CD4-positive, CD25-positive, alpha-beta regulatory T cell (primary cell): Measurements from ENCODE around the gene SLC30A5. TPM values are rescaled to one million over a fixed set of nuclear protein-coding genes. Genes with fewer than 3 reads are reported as not detected.
"Not testable (repeated sequence)": the region's sequence is repeated elsewhere in the genome, so short reads cannot be mapped to it uniquely, and the experiment has no call there.

Experiments used
- ATAC-seq, 2 donors: fragments of 150-1000 bp; cut with Tn5 transposase; one replicate each; pipeline ENCODE4 v1.10.0; 2021; ENCODE audit warnings: low read depth in 2 of 2, moderate number of reproducible peaks in 2 of 2, moderate library complexity in 1 of 2
- DNase-seq, 3 donors: peaks; one replicate each; pipeline versions ENCODE4 v3.0.0 to v3.0.0-alpha.2; 2012 to 2022; ENCODE audit warnings: mixed read lengths in 1 of 3
- H3K27ac ChIP-seq: one replicate; pipeline ENCODE4 v1.7.0; 2013; ENCODE audit warnings: mild to moderate bottlenecking, low read length; ENCODE audit not compliant: insufficient read depth, poor library complexity, severe bottlenecking
- H3K27me3 ChIP-seq: one replicate; pipeline ENCODE4 v1.7.0; 2013; ENCODE audit warnings: low read length; ENCODE audit not compliant: control insufficient read depth, insufficient read depth
- H3K36me3 ChIP-seq: one replicate; pipeline ENCODE4 v1.7.0; 2013; ENCODE audit warnings: mild to moderate bottlenecking, low read length, moderate library complexity; ENCODE audit not compliant: control insufficient read depth, insufficient read depth
- H3K4me1 ChIP-seq: 2 replicates; pipeline ENCODE4 v1.7.0; 2013; ENCODE audit warnings: mild to moderate bottlenecking, low read length; ENCODE audit not compliant: insufficient read depth, control insufficient read depth, poor library complexity, severe bottlenecking
- H3K4me3 ChIP-seq: one replicate; pipeline ENCODE4 v1.7.0; 2013; ENCODE audit warnings: low read depth, mild to moderate bottlenecking, low read length, moderate library complexity
- H3K9me3 ChIP-seq, 2 experiments: 1 replicate in 1 of 2; 2 replicates in 1 of 2; pipeline ENCODE4 v1.7.0; 2013; ENCODE audit warnings: low read length in 2 of 2, mild to moderate bottlenecking in 1 of 2, moderate library complexity in 1 of 2; ENCODE audit not compliant: control insufficient read depth in 2 of 2
- H3K27ac Mint-ChIP-seq, 3 donors: one replicate each; pipeline ENCODE4 v1.8.0; 2020 to 2022; ENCODE audit warnings: mild to moderate bottlenecking in 3 of 3, mixed read lengths in 3 of 3, moderate library complexity in 2 of 3
- H3K27me3 Mint-ChIP-seq: one replicate; pipeline ENCODE4 v1.8.0; 2022; ENCODE audit warnings: mild to moderate bottlenecking, mixed read lengths
- H3K36me3 Mint-ChIP-seq: one replicate; pipeline ENCODE4 v1.8.0; 2020; ENCODE audit warnings: mixed read lengths
- H3K4me1 Mint-ChIP-seq, 4 donors: one replicate each; pipeline ENCODE4 v1.8.0; 2020 to 2022; ENCODE audit warnings: mixed read lengths in 4 of 4, mild to moderate bottlenecking in 1 of 4
- H3K4me3 Mint-ChIP-seq, 4 donors: one replicate each; pipeline ENCODE4 v1.8.0; 2020 to 2022; ENCODE audit warnings: mild to moderate bottlenecking in 4 of 4, mixed read lengths in 4 of 4, moderate library complexity in 3 of 4
- H3K9me3 Mint-ChIP-seq, 7 donors: one replicate each; pipeline ENCODE4 v1.8.0; 2020 to 2022; ENCODE audit warnings: mixed read lengths in 7 of 7, mild to moderate bottlenecking in 3 of 7, moderate library complexity in 2 of 7
- polyA plus RNA-seq, 4 donors: library from polyadenylated mRNA; unstranded; fragments of 300-500 nt; fragmentation: Illumina TruSeq; gene quantifications; one replicate each; pipeline ENCODE4 v1.2.3, GENCODE V29; 2021
- total RNA-seq: library from RNA; stranded (reverse); gene quantifications from one replicate; pipeline ENCODE4 v1.2.3, GENCODE V29; 2022

Gene SLC30A5
- total and polyA plus RNA-seq, 5 donors from 2014 or later: 22.2 to 26.1 (median 25.4) TPM

DNA sequence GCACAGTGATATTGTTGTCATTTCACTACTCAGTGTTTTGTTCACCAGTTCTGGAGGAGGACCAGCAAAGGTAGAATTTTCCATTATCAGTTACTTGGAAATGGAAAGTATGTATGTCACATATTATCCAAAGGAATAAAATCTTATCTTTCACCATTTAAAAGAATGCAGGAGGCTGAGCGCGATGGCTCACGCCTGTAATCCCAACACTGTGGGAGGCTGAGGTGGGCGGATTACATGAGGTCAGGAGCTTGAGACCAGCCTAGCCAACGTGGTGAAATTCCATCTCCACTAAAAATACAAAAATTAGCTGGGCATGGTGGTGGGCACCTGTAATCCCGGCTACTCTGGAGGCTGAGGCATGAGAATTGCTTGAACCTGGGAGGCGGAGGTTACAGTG lies 14.6 kb downstream of the SLC30A5 start:
- DNase-seq, H3K27me3 Mint-ChIP-seq, ATAC-seq, H3K27ac Mint-ChIP-seq, H3K9me3 ChIP-seq, H3K27me3 ChIP-seq, H3K4me3 ChIP-seq, H3K4me3 Mint-ChIP-seq, H3K4me1 Mint-ChIP-seq, H3K27ac ChIP-seq, H3K9me3 Mint-ChIP-seq, H3K4me1 ChIP-seq: not testable (repeated sequence)
- H3K36me3 Mint-ChIP-seq: peaks cover 41% of the 10 kb centered on the region
- peaks cover 83% of the 10 kb centered on the region for H3K36me3 ChIP-seq

DNA sequence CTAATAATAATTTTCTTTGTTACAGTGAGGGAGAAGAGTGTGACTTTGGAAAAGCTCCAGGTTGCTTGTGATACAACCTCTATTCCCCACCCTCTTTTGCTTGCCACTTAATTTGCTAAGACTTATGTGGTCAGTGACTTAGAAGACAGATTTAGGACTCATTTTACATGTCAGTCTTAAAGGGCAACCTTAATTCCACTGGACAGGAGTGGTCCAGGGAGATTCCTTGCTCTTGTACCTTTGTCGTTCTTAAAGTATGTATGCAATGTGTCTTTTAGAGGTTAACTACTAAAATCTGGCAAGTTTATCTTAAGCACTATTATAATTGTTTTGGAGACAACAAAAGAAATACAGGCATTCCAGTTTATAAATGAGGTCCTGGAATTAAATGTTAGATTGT lies 20.0 kb downstream of the SLC30A5 start:
- Mint-ChIP-seq H3K4me1 (peaks cover 0 to 11% (median 4%) of the 10 kb centered on the region in 4 donors), H3K4me3 (no peak overlapping the region), H3K27me3 (no peaks in the 10 kb centered on the region), H3K27ac (no peak overlapping the region), H3K9me3 (no peaks in the 10 kb centered on the region), H3K36me3 (peaks cover 42% of the 10 kb centered on the region)
- no peaks in the 10 kb centered on the region for H3K27me3 ChIP-seq
- H3K36me3 ChIP-seq: peaks cover 76% of the 10 kb centered on the region
- ATAC-seq (no peak), DNase-seq (no peak)
- H3K9me3 ChIP-seq: no peaks in the 10 kb centered on the region
- no peaks in the 10 kb centered on the region for H3K4me1 ChIP-seq
- no peak overlapping the region for H3K4me3 ChIP-seq
- no peak overlapping the region for H3K27ac ChIP-seq

DNA sequence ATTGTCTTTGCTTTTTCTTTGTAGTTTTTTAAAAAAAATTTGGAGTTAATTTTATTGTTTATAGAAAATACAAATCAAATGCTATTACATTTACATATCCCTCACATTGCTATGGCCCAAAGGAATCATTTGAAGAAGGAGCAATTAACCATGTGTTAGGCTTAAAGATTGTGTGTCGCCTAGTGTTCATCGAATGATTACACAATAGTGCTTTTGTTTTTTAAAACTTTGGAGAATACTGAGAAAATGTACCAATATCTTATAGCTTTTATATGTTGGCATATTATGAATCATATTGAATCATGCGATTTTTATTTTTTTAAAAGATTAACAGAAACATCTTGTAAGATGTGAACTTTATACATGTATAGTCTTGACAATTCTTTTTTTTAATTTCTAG lies 21.7 kb downstream of the SLC30A5 start:
- Histone ChIP-seq H3K27ac (no peak overlapping the region), H3K27me3 (no peaks in the 10 kb centered on the region), H3K9me3 (no peaks in the 10 kb centered on the region), H3K4me1 (no peaks in the 10 kb centered on the region), H3K4me3 (no peak overlapping the region), H3K36me3 (peaks cover 64% of the 10 kb centered on the region)
- H3K9me3 Mint-ChIP-seq: no peaks in the 10 kb centered on the region
- no peaks in the 10 kb centered on the region for H3K27me3 Mint-ChIP-seq
- DNase-seq: no peak
- no peak overlapping the region for H3K4me3 Mint-ChIP-seq
- peaks cover 0 to 6% (median 2%) of the 10 kb centered on the region in 4 donors for H3K4me1 Mint-ChIP-seq
- H3K36me3 Mint-ChIP-seq: peaks cover 32% of the 10 kb centered on the region
- H3K27ac Mint-ChIP-seq: no peak overlapping the region
- ATAC-seq: no peak

DNA sequence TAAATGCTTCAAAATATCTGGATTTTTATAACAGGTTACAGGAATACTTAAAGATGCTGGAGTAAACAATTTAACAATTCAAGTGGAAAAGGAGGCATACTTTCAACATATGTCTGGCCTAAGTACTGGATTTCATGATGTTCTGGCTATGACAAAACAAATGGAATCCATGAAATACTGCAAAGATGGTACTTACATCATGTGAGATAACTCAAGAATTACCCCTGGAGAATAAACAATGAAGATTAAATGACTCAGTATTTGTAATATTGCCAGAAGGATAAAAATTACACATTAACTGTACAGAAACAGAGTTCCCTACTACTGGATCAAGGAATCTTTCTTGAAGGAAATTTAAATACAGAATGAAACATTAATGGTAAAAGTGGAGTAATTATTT lies 35.6 kb downstream of the SLC30A5 start:
- H3K9me3 ChIP-seq: no peaks in the 10 kb centered on the region
- H3K4me1 Mint-ChIP-seq: peaks cover 0 to 4% (median 0%) of the 10 kb centered on the region in 4 donors
- no peaks in the 10 kb centered on the region for H3K9me3 Mint-ChIP-seq
- peaks cover 27% of the 10 kb centered on the region for H3K36me3 Mint-ChIP-seq
- H3K27ac Mint-ChIP-seq: no peak overlapping the region
- no peaks in the 10 kb centered on the region for H3K4me1 ChIP-seq
- peaks cover 30% of the 10 kb centered on the region for H3K36me3 ChIP-seq
- H3K27me3 ChIP-seq: no peaks in the 10 kb centered on the region
- DNase-seq: no peak
- H3K27me3 Mint-ChIP-seq: no peaks in the 10 kb centered on the region
- no peak for ATAC-seq
- H3K27ac ChIP-seq: no peak overlapping the region
- H3K4me3 ChIP-seq: no peak overlapping the region
- no peak overlapping the region for H3K4me3 Mint-ChIP-seq

DNA sequence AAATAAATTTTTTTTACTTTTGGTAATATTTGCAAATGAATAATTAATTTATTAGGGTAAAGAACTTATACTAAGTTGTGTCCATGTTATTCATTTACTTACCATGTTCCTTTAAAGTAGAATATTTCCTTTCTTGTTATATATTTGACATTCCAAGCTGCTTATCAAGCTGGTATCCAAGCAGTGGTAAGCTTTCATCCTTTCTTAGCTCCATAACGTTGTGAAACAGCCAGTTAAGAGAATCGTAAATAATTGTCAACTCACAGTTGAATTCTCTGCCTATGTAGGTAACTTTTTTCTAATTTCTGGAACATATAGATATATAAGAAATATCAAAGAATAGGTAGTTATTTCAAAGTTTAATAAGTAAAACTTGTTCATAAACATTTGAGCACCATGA lies 36.4 kb downstream of the SLC30A5 start:
- H3K36me3 Mint-ChIP-seq: peaks cover 27% of the 10 kb centered on the region

DNA sequence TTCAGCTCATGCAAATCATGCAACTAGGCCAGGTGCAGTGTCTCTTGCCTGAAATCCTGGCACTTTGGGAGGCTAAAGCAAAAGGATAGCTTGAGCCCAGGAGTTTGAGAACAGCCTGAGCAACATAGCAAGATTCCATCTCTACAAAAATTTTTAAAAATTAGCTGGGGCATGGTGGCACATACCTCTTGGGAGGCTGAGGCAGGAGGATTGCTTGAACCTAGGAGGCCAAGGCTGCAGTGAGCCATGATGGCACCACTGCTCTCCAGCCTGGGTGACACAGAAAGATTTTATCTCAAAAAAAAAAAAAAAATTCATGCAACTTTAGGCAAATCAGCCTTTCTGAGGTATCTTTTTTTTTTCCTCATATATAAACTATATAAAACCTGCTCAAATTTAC lies 37.5 kb downstream of the SLC30A5 start:
- Mint-ChIP-seq H3K36me3 (peaks cover 23% of the 10 kb centered on the region), H3K27me3 (no peaks in the 10 kb centered on the region), H3K4me3 (no peak overlapping the region), H3K9me3 (no peaks in the 10 kb centered on the region), H3K27ac (no peak overlapping the region), H3K4me1 (peaks cover 0 to 4% (median under 1%) of the 10 kb centered on the region in 4 donors)
- Histone ChIP-seq H3K36me3 (peaks cover 24% of the 10 kb centered on the region), H3K27me3 (no peaks in the 10 kb centered on the region), H3K4me1 (no peaks in the 10 kb centered on the region), H3K9me3 (no peaks in the 10 kb centered on the region), H3K4me3 (no peak overlapping the region), H3K27ac (no peak overlapping the region)
- DNase-seq (no peak), ATAC-seq (no peak)

More for the DNA sequence above, 36.4 kb downstream of the SLC30A5 start:
- DNase-seq (no peak), ATAC-seq (no peak)
- no peak overlapping the region for H3K27ac Mint-ChIP-seq
- Histone ChIP-seq H3K4me3 (no peak overlapping the region), H3K9me3 (no peaks in the 10 kb centered on the region), H3K27me3 (no peaks in the 10 kb centered on the region), H3K36me3 (peaks cover 24% of the 10 kb centered on the region), H3K4me1 (no peaks in the 10 kb centered on the region), H3K27ac (no peak overlapping the region)
- H3K4me3 Mint-ChIP-seq: no peak overlapping the region
- H3K4me1 Mint-ChIP-seq: peaks cover 0 to 4% (median 0%) of the 10 kb centered on the region in 4 donors
- H3K9me3 Mint-ChIP-seq: no peaks in the 10 kb centered on the region
- H3K27me3 Mint-ChIP-seq: no peaks in the 10 kb centered on the region

DNA sequence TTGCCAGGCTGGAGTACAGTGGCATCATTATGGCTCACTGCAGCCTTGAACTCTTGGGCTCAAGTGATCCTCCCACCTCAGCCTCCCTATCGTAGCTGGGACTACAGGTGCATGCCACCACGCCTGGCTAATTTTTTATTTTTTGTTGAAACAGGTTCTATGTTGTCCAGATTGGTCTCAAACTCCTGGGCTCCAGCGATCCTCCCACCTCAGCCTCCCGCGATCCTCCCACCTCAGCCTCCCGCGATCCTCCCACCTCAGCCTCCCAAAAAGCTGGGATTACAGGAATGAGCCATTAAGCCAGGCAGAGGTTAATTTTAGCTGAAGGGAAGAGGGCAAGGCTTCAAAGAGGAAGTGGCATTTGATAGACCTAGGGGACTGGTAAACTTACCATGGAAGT lies 40.3 kb downstream of the SLC30A5 start:
- DNase-seq: no peak
- H3K9me3 ChIP-seq: no peaks in the 10 kb centered on the region
- no peak overlapping the region for H3K4me3 Mint-ChIP-seq
- H3K27me3 ChIP-seq: no peaks in the 10 kb centered on the region
- peaks cover 10% of the 10 kb centered on the region for H3K36me3 Mint-ChIP-seq
- no peaks in the 10 kb centered on the region for H3K27me3 Mint-ChIP-seq
- peak overlapping the region in 1 of 3 donors; percentile 7 for H3K27ac Mint-ChIP-seq
- H3K4me1 Mint-ChIP-seq: peaks cover 0 to 4% (median 1%) of the 10 kb centered on the region in 4 donors
- H3K27ac ChIP-seq: no peak overlapping the region
- no peak overlapping the region for H3K4me3 ChIP-seq
- no peaks in the 10 kb centered on the region for H3K4me1 ChIP-seq
- H3K9me3 Mint-ChIP-seq: no peaks in the 10 kb centered on the region
- H3K36me3 ChIP-seq: peaks cover 7% of the 10 kb centered on the region
- no peak for ATAC-seq

DNA sequence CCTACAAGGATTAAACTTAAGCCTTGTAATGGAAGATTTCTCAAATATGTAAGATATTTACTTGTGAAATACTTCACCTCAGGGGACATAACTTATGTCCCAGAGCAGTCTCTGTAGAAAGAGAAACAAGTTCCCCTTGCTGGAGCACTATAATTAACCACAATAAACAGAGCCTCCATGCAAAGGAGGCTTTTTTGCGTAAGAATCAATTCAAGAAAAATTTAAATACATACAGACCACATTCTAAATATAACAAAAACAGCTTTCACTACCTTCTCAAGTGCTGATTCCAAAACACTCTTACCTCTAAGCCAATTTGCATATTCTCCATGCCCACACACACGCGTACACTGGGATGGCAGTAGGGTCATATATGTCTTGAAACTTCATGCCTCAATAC lies 42.5 kb downstream of the SLC30A5 start:
- Mint-ChIP-seq H3K27ac (peak overlapping the region in 1 of 3 donors; percentile 15), H3K36me3 (peaks cover 6% of the 10 kb centered on the region), H3K27me3 (no peaks in the 10 kb centered on the region), H3K9me3 (peaks cover 0 to 9% (median 3%) of the 10 kb centered on the region in 7 donors), H3K4me1 (peaks cover 0 to 3% (median 1%) of the 10 kb centered on the region in 4 donors), H3K4me3 (no peak overlapping the region)
- Histone ChIP-seq H3K9me3 (peaks cover 0 to 3% of the 10 kb centered on the region in 2 experiments), H3K4me1 (no peaks in the 10 kb centered on the region), H3K27me3 (no peaks in the 10 kb centered on the region), H3K4me3 (no peak overlapping the region), H3K27ac (no peak overlapping the region), H3K36me3 (no peaks in the 10 kb centered on the region)
- ATAC-seq: no peak
- no peak for DNase-seq
